ENCODE results near the gene SNAPC5. TPM values are rescaled to one million over a fixed set of nuclear protein-coding genes. Genes with fewer than 3 reads are reported as not detected.

SNAPC5 gene
- total and polyA plus RNA-seq, 2 of the 13 experiments (the other 11 are each of a cell fraction or from before 2014, with no cell fraction given) = 14.8 to 36.2 TPM

DNA sequence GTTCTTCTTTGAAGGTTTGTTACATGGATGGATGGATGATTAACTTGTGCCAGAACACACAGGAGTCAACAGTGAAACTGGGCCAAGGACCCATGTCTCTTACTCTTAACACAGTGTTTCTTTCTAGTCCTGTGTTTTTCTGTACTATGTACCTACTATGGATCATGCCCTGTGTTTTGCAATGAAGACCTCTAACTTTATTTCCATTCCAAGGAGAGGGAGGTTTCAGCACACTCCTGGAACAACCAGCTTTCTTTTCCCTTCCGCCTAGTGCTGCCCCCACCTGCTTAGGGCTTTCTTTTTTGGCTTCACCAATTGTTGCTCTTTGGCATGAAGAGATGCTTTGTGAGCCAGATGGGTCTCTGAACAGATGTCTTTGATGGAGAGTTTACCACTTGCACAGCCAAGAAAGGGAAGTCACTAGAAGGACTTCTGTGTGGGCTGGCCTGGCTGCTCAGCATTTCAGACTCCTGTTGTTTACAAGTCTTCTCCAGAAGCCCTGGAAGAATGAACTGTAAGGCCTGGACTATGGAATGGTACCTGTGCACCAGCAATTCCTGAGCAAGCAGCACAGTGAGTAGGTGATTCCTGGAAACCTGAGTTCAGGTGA lies 44.5 kb downstream of the SNAPC5 start (continued):
- TF ChIP-seq, protein P1, sequence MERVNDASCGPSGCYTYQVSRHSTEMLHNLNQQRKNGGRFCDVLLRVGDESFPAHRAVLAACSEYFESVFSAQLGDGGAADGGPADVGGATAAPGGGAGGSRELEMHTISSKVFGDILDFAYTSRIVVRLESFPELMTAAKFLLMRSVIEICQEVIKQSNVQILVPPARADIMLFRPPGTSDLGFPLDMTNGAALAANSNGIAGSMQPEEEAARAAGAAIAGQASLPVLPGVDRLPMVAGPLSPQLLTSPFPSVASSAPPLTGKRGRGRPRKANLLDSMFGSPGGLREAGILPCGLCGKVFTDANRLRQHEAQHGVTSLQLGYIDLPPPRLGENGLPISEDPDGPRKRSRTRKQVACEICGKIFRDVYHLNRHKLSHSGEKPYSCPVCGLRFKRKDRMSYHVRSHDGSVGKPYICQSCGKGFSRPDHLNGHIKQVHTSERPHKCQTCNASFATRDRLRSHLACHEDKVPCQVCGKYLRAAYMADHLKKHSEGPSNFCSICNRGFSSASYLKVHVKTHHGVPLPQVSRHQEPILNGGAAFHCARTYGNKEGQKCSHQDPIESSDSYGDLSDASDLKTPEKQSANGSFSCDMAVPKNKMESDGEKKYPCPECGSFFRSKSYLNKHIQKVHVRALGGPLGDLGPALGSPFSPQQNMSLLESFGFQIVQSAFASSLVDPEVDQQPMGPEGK (CRISPR knock-in tag; IDR thresholded peaks at IDR 0.05) = no peak
- TF ChIP-seq ZNF3 (CRISPR knock-in tag; IDR thresholded peaks at IDR 0.05) (no peak), GABPB1 (CRISPR knock-in tag; IDR thresholded peaks at IDR 0.05) (no peak), ZNF317 (CRISPR knock-in tag; IDR thresholded peaks at IDR 0.05) (peak; percentile 66; the same call in 1 of the 2 replicates), GATA4 (IDR thresholded peaks at IDR 0.05; ENCODE audit: borderline replicate concordance, low read depth) (no peak), EED (CRISPR knock-in tag; IDR thresholded peaks at IDR 0.05) (no peak), HHEX (CRISPR knock-in tag; IDR thresholded peaks at IDR 0.05) (no peak), SUZ12 (IDR thresholded peaks at IDR 0.05; ENCODE audit: low read depth, low read length) (no peak), ELF1 (CRISPR knock-in tag; IDR thresholded peaks at IDR 0.05) (0 out of 2 replicates have a peak, but pooled peaks have one; percentile 22), ZNF720 (CRISPR knock-in tag; IDR thresholded peaks at IDR 0.05) (no peak), ERF (CRISPR knock-in tag; IDR thresholded peaks at IDR 0.05) (no peak), FIP1L1 (IDR thresholded peaks at IDR 0.05; ENCODE audit: borderline replicate concordance, insufficient read depth, low read depth, low read length) (no peak), ZNF562 (CRISPR knock-in tag; IDR thresholded peaks at IDR 0.05; ENCODE audit: borderline replicate concordance) (no peak), KDM3A (CRISPR knock-in tag; IDR thresholded peaks at IDR 0.05; ENCODE audit: low read depth) (no peak), XRCC5 (optimal IDR thresholded peaks at IDR 0.05; ENCODE audit: low read length) (no peak), ZNF446 (CRISPR knock-in tag; IDR thresholded peaks at IDR 0.05) (no peak), SAFB2 (CRISPR knock-in tag; IDR thresholded peaks at IDR 0.05; ENCODE audit: borderline replicate concordance, low read depth) (no peak), ZC3H4 (CRISPR knock-in tag; IDR thresholded peaks at IDR 0.05; ENCODE audit: borderline replicate concordance) (no peak), ZSCAN12 (CRISPR knock-in tag; IDR thresholded peaks at IDR 0.05) (no peak), HCFC1 (IDR thresholded peaks at IDR 0.05; ENCODE audit: low read depth, low read length) (no peak)
- TF ChIP-seq, protein P2, sequence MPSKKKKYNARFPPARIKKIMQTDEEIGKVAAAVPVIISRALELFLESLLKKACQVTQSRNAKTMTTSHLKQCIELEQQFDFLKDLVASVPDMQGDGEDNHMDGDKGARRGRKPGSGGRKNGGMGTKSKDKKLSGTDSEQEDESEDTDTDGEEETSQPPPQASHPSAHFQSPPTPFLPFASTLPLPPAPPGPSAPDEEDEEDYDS (CRISPR knock-in tag; IDR thresholded peaks at IDR 0.05) = no peak
- TF ChIP-seq, protein P3, sequence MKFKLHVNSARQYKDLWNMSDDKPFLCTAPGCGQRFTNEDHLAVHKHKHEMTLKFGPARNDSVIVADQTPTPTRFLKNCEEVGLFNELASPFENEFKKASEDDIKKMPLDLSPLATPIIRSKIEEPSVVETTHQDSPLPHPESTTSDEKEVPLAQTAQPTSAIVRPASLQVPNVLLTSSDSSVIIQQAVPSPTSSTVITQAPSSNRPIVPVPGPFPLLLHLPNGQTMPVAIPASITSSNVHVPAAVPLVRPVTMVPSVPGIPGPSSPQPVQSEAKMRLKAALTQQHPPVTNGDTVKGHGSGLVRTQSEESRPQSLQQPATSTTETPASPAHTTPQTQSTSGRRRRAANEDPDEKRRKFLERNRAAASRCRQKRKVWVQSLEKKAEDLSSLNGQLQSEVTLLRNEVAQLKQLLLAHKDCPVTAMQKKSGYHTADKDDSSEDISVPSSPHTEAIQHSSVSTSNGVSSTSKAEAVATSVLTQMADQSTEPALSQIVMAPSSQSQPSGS (CRISPR knock-in tag; IDR thresholded peaks at IDR 0.05) = peak; percentile 20; the same call in 1 of the 2 replicates
- TF ChIP-seq, protein P4, sequence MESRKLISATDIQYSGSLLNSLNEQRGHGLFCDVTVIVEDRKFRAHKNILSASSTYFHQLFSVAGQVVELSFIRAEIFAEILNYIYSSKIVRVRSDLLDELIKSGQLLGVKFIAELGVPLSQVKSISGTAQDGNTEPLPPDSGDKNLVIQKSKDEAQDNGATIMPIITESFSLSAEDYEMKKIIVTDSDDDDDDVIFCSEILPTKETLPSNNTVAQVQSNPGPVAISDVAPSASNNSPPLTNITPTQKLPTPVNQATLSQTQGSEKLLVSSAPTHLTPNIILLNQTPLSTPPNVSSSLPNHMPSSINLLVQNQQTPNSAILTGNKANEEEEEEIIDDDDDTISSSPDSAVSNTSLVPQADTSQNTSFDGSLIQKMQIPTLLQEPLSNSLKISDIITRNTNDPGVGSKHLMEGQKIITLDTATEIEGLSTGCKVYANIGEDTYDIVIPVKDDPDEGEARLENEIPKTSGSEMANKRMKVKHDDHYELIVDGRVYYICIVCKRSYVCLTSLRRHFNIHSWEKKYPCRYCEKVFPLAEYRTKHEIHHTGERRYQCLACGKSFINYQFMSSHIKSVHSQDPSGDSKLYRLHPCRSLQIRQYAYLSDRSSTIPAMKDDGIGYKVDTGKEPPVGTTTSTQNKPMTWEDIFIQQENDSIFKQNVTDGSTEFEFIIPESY (CRISPR knock-in tag; IDR thresholded peaks at IDR 0.05) = no peak
- TF ChIP-seq, protein P5, sequence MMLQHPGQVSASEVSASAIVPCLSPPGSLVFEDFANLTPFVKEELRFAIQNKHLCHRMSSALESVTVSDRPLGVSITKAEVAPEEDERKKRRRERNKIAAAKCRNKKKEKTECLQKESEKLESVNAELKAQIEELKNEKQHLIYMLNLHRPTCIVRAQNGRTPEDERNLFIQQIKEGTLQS (CRISPR knock-in tag; IDR thresholded peaks at IDR 0.05) = no peak
- TF ChIP-seq, protein P6, sequence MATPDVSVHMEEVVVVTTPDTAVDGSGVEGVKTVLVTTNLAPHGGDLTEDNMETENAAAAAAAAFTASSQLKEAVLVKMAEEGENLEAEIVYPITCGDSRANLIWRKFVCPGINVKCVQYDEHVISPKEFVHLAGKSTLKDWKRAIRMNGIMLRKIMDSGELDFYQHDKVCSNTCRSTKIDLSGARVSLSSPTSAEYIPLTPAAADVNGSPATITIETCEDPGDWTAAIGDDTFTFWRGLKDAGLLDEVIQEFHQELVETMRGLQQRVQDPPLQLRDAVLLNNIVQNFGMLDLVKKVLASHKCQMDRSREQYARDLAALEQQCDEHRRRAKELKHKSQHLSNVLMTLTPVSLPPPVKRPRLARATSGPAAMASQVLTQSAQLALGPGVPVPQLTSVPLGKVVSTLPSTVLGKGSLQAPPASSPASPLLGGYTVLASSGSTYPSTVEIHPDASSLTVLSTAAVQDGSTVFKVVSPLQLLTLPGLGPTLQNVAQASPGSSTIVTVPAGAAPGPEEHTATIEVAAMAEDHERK (CRISPR knock-in tag; IDR thresholded peaks at IDR 0.05; ENCODE audit: low read depth) = no peak

Measured in HepG2 (cell line).